Smooth muscle cell (in vitro differentiated cells): ENCODE data around the gene FAM13A. TPM values are rescaled to one million over a fixed set of nuclear protein-coding genes. Genes with fewer than 3 reads are reported as not detected.

Experiments used
- DNase-seq: peaks from one replicate; lab custom pipeline; 2025; ENCODE audit not compliant: unreplicated experiment; lab: John Stamatoyannopoulos, UW
- H2AFZ ChIP-seq: fragments of 200-600 bp; sonication (generic); 2 replicates; pipeline ENCODE4 v1.6.0; 2016; ENCODE audit warnings: antibody characterized with exemption, low read depth, mild to moderate bottlenecking
- H3F3A ChIP-seq: fragments of 200-600 bp; sonication (generic); 2 replicates; pipeline ENCODE4 v1.6.0; 2017; ENCODE audit warnings: antibody characterized with exemption, low read depth
- H3K27ac ChIP-seq: fragments of 200-600 bp; sonication (generic); 2 replicates; pipeline ENCODE4 v1.5.1; 2016; ENCODE audit warnings: low read depth, mild to moderate bottlenecking
- H3K27me3 ChIP-seq: fragments of 200-600 bp; sonication (generic); 2 replicates; pipeline ENCODE4 v1.6.1; 2016; ENCODE audit warnings: low read depth, mild to moderate bottlenecking
- H3K36me3 ChIP-seq: fragments of 200-600 bp; sonication (generic); 2 replicates; pipeline ENCODE4 v1.5.1; 2016; ENCODE audit warnings: low read depth
- H3K4me1 ChIP-seq: fragments of 200-600 bp; sonication (generic); 2 replicates; pipeline ENCODE4 v1.5.1; 2016; ENCODE audit warnings: low read depth
- H3K4me2 ChIP-seq: fragments of 200-600 bp; sonication (generic); 2 replicates; pipeline ENCODE4 v1.6.0; 2016; ENCODE audit warnings: mild to moderate bottlenecking
- H3K4me3 ChIP-seq: fragments of 200-600 bp; sonication (generic); 2 replicates; pipeline ENCODE4 v1.5.1; 2016; ENCODE audit warnings: mild to moderate bottlenecking
- H3K79me2 ChIP-seq: fragments of 200-600 bp; sonication (generic); 2 replicates; pipeline ENCODE4 v1.6.0; 2016; ENCODE audit warnings: low read depth, mild to moderate bottlenecking
- H3K9ac ChIP-seq: fragments of 200-600 bp; sonication (generic); 2 replicates; pipeline ENCODE4 v1.6.0; 2016; ENCODE audit warnings: low read depth
- H3K9me3 ChIP-seq: fragments of 200-600 bp; sonication (generic); replicated peaks from 2 replicates; pipeline ENCODE4 v1.5.1; 2016; ENCODE audit warnings: low read depth
- H4K20me1 ChIP-seq: fragments of 200-600 bp; sonication (generic); 2 replicates; pipeline ENCODE4 v1.6.0; 2016; ENCODE audit warnings: low read depth
- CTCF ChIP-seq: fragments of 200-600 bp; sonication (generic); IDR thresholded peaks from 2 replicates; pipeline ENCODE4 v1.5.1; 2017; ENCODE audit warnings: borderline replicate concordance, mild to moderate bottlenecking, antibody characterized with exemption; ENCODE audit not compliant: insufficient read depth, poor library complexity, severe bottlenecking
- WGBS: methylation state at CpG from one replicate; pipeline ENCODE4 v1.1.7; 2016; ENCODE audit warnings: low lambda C conversion rate; 5-methylcytosine and 5-hydroxymethylcytosine counted together
- polyA plus RNA-seq: library from polyadenylated mRNA; unstranded; fragments of >200 nt; fragmentation: Nextera tagmentation; extraction: Ambion mirVana; gene quantifications from 2 replicates; pipeline ENCODE4 v1.2.1, GENCODE V29; 2016
- total RNA-seq: library from RNA; depleted of rRNA; stranded (reverse); fragments of >200 nt; gene quantifications from 2 replicates; pipeline ENCODE4 v1.2.3, GENCODE V29; 2014

FAM13A gene
- total and polyA plus RNA-seq, 2 experiments from 2014 or later: 14.6 to 39.9 TPM

- no peaks in the 10 kb centered on the region for H3K4me1 ChIP-seq
- H3K36me3 ChIP-seq: peaks cover 20% of the 10 kb centered on the region
- no peaks in the 10 kb centered on the region for H3K27me3 ChIP-seq
- H3K4me2 ChIP-seq: no peak overlapping the region
- H4K20me1 ChIP-seq: no peaks in the 10 kb centered on the region
- no peak for TF ChIP-seq CTCF
- H3K4me3 ChIP-seq: no peak overlapping the region
- H3K79me2 ChIP-seq: no peaks in the 10 kb centered on the region
- H3F3A ChIP-seq: no peaks in the 10 kb centered on the region
- no peak overlapping the region for H2AFZ ChIP-seq
- no peak overlapping the region for H3K27ac ChIP-seq
- no peak overlapping the region for H3K9ac ChIP-seq
- no peaks in the 10 kb centered on the region for H3K9me3 ChIP-seq
- no peak for DNase-seq
- WGBS: 81% methylated on average over 4 of the region's 4 CpGs
Observed at GRCh38 chr4:88725143-88725542, 331.8 kb downstream of the FAM13A start.

- 99% methylated on average over 2 of the region's 2 CpGs for WGBS
- TF ChIP-seq CTCF: no peak
- Histone ChIP-seq H3K9ac (no peak overlapping the region), H3K4me3 (no peak overlapping the region), H3K4me1 (no peaks in the 10 kb centered on the region), H3K9me3 (no peaks in the 10 kb centered on the region), H3K27ac (no peak overlapping the region), H4K20me1 (no peaks in the 10 kb centered on the region), H3K27me3 (no peaks in the 10 kb centered on the region), H2AFZ (no peak overlapping the region), H3K79me2 (no peaks in the 10 kb centered on the region), H3F3A (no peaks in the 10 kb centered on the region), H3K4me2 (no peak overlapping the region), H3K36me3 (peaks cover 12% of the 10 kb centered on the region)
- DNase-seq: no peak
Observed at GRCh38 chr4:88724406-88724805, 332.6 kb downstream of the FAM13A start.

DNA sequence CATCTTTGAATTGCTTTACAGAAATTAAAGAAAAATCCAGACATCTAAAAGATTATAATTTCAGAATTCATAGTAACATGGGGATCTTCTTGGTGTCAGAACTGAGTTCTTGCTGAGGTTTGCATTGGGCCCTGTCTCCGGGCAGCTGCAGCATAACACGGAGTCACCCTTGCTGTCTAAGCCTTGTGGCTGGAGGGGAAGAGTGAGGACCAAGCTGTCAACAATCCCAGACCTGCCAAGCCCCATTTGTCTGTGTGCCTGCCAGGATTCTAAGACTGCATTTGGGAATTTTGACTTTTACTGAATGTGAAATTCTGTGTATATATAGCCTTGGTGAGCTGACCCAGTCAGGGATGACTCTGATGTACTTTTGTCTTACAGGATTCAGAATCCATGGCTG is 334.2 kb downstream of the FAM13A start:
- 98% methylated on average over 2 of the region's 2 CpGs for whole genome bisulfite sequencing
- Histone ChIP-seq H3K36me3 (peaks cover 8% of the 10 kb centered on the region), H3F3A (no peaks in the 10 kb centered on the region), H4K20me1 (no peaks in the 10 kb centered on the region), H3K4me2 (no peak overlapping the region), H2AFZ (no peak overlapping the region), H3K9ac (no peak overlapping the region), H3K79me2 (no peaks in the 10 kb centered on the region), H3K4me3 (no peak overlapping the region), H3K27ac (no peak overlapping the region), H3K9me3 (peaks cover 6% of the 10 kb centered on the region), H3K27me3 (no peaks in the 10 kb centered on the region), H3K4me1 (no peaks in the 10 kb centered on the region)
- no peak for DNase-seq
- no peak for TF ChIP-seq CTCF

DNA sequence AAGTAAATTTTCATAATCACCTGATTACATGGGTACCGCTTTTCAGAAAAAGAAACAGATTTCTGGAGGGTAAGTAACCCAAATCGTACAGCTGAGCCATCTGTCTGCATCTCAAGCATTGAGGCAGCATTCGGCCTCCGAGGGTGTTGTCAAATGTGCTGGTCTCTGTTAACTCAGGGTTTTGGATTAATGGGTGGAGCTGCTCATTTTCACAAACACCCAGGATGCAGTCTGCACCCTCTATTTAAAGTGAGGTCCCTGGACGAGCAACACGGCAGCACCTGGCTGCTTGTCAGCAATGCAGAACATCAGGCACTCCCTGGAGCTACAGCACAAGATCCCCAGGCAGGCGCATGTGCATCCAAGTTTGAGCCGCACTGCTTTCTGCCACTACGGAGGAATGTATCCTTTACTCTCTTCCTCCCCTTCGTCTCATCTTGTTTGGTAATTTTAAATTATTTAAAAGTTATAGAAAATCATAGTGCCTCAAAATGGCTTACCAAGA is 334.7 kb downstream of the FAM13A start:
- DNase-seq: no peak
- Histone ChIP-seq H3K4me1 (no peaks in the 10 kb centered on the region), H3K4me3 (no peak overlapping the region), H3F3A (no peaks in the 10 kb centered on the region), H3K27ac (no peak overlapping the region), H3K9me3 (peaks cover 10% of the 10 kb centered on the region), H2AFZ (no peak overlapping the region), H3K9ac (no peak overlapping the region), H3K36me3 (peaks cover 13% of the 10 kb centered on the region), H3K4me2 (no peak overlapping the region), H3K27me3 (no peaks in the 10 kb centered on the region), H3K79me2 (no peaks in the 10 kb centered on the region), H4K20me1 (no peaks in the 10 kb centered on the region)
- no peak for TF ChIP-seq CTCF
- WGBS: 94% methylated on average over 10 of the region's 10 CpGs
